Keratinocyte (primary cell): ENCODE data around the gene CLNK. TPM values are rescaled to one million over a fixed set of nuclear protein-coding genes. Genes with fewer than 3 reads are reported as not detected.

Experiments
- DNase-seq: peaks from one replicate; pipeline ENCODE4 v3.0.0-alpha.2; 2011; ENCODE audit warnings: low read depth, missing footprints, low spot score
- FAIRE-seq: peaks from 2 replicates; lab custom pipeline; 2011; peaks lifted over from hg19 to GRCh38; lab: Jason Lieb, UNC
- H2AFZ ChIP-seq: 2 replicates; pipeline ENCODE4 v1.6.0; 2012; ENCODE audit warnings: low read length, control low read depth, inconsistent platforms; ENCODE audit not compliant: control insufficient read depth
- H3K27ac ChIP-seq: 2 replicates; pipeline ENCODE4 v1.5.1; 2011; ENCODE audit warnings: low read length; ENCODE audit not compliant: control insufficient read depth, insufficient read depth
- H3K27me3 ChIP-seq: 3 replicates; pipeline ENCODE4 v1.6.0; 2011; ENCODE audit warnings: low read length; ENCODE audit not compliant: control insufficient read depth, insufficient read depth; ENCODE audit errors: extremely low read depth
- H3K36me3 ChIP-seq, 2 experiments: 2 replicates in 1 of 2; 3 replicates in 1 of 2; pipeline ENCODE4 v1.5.1; 2011; ENCODE audit warnings: low read length in 2 of 2, mild to moderate bottlenecking in 1 of 2; ENCODE audit not compliant: control insufficient read depth in 2 of 2, insufficient read depth in 2 of 2; ENCODE audit errors: extremely low read depth in 1 of 2
- H3K4me1 ChIP-seq: 3 replicates; pipeline ENCODE4 v1.5.1; 2011; ENCODE audit warnings: low read length; ENCODE audit not compliant: control insufficient read depth, insufficient read depth; ENCODE audit errors: extremely low read depth
- H3K4me2 ChIP-seq: 3 replicates; pipeline ENCODE4 v1.6.0; 2011; ENCODE audit warnings: low read depth, low read length; ENCODE audit not compliant: control insufficient read depth, insufficient read depth; ENCODE audit errors: extremely low read depth
- H3K4me3 ChIP-seq, 3 experiments: fragments of 200-600 bp in 1 of 3; sonication (generic) in 1 of 3; 2 replicates in 2 of 3; 3 replicates in 1 of 3; pipeline ENCODE4 v1.5.1; 2011 to 2016; ENCODE audit warnings: low read length in 3 of 3, mild to moderate bottlenecking in 3 of 3, control low read depth in 2 of 3, inconsistent platforms in 1 of 3, low read depth in 1 of 3, mixed read lengths in 1 of 3, mixed run types in 1 of 3, moderate library complexity in 1 of 3; ENCODE audit not compliant: control insufficient read depth in 2 of 3, insufficient read depth in 2 of 3; ENCODE audit errors: extremely low read depth in 1 of 3
- H3K79me2 ChIP-seq: 2 replicates; pipeline ENCODE4 v1.6.0; 2012; ENCODE audit warnings: low read length; ENCODE audit not compliant: control insufficient read depth, insufficient read depth
- H3K9ac ChIP-seq: 3 replicates; pipeline ENCODE4 v1.6.0; 2011; ENCODE audit warnings: low read length; ENCODE audit not compliant: control insufficient read depth, insufficient read depth; ENCODE audit errors: extremely low read depth
- H3K9me1 ChIP-seq: 3 replicates; pipeline ENCODE4 v1.6.0; 2011; ENCODE audit warnings: low read length; ENCODE audit not compliant: control insufficient read depth, insufficient read depth; ENCODE audit errors: extremely low read depth
- H3K9me3 ChIP-seq: 2 replicates; pipeline ENCODE4 v1.5.1; 2012; ENCODE audit warnings: low read depth, low read length; ENCODE audit not compliant: control insufficient read depth
- H4K20me1 ChIP-seq: 3 replicates; pipeline ENCODE4 v1.6.0; 2011; ENCODE audit warnings: low read length; ENCODE audit not compliant: control insufficient read depth, insufficient read depth; ENCODE audit errors: extremely low read depth
- CTCF ChIP-seq, 3 experiments: IDR thresholded peaks in 1 of 3; conservative IDR thresholded peaks in 1 of 3; optimal IDR thresholded peaks in 1 of 3; 2 replicates in 2 of 3; 3 replicates in 1 of 3; pipeline versions ENCODE3 to v1.5.1; 2011; ENCODE audit warnings: low read length in 3 of 3, mild to moderate bottlenecking in 3 of 3, moderate library complexity in 2 of 3, control low read depth in 1 of 3, inconsistent platforms in 1 of 3; ENCODE audit not compliant: insufficient read depth in 2 of 3; ENCODE audit errors: extremely low read depth in 1 of 3
- EZH2 ChIP-seq: IDR thresholded peaks from one replicate; pipeline ENCODE4 v1.6.1; 2012; ENCODE audit warnings: inconsistent platforms, mild to moderate bottlenecking, low read length, moderate library complexity
- dilution Hi-C: fragments of 300-500 bp; cut with MboI; formaldehyde crosslinking; loops from one replicate; pipeline ENCODE4 v1.7.0; 2020; ENCODE audit warnings: low sequenced_read_pairs; ENCODE audit not compliant: extremely low pct_ligation_motif_present
- polyA plus RNA-seq, 5 experiments: library from polyadenylated mRNA; depleted of rRNA in 3 of 5; stranded (reverse) in 3 of 5; stranded (forward) in 1 of 5; unstranded in 1 of 5; fragments of >200 nt; gene quantifications; 1 replicate in 1 of 5; 2 replicates in 3 of 5; 3 replicates in 1 of 5; pipeline versions ENCODE4 v1.2.1 to v1.2.3, GENCODE V29; 2011 to 2012; ENCODE audit warnings: missing spikeins in 2 of 5, low read depth in 1 of 5, low replicate concordance in 1 of 5

CLNK gene
- polyA plus RNA-seq, 1 donor (not counting 4 experiments of a cell fraction or from before 2014, with no cell fraction given): not detected

- no peak overlapping the region for H3K9ac ChIP-seq
- H3K4me1 ChIP-seq: no peaks in the 10 kb centered on the region
- FAIRE-seq (no peak), DNase-seq (no peak)
- no peaks in the 10 kb centered on the region for H3K36me3 ChIP-seq
- H3K4me2 ChIP-seq: no peak overlapping the region
- dilution Hi-C loops: no loop called here
- no peak overlapping the region for H2AFZ ChIP-seq
- TF ChIP-seq CTCF (optimal IDR thresholded peaks at IDR 0.05 in 1 of 3, IDR thresholded peaks at IDR 0.05 in 1 of 3, conservative IDR thresholded peaks at IDR 0.05 in 1 of 3; ENCODE audit: extremely low read depth in 1 of 3, insufficient read depth in 2 of 3, low read length in 3 of 3) (no peak), EZH2 (no peak)
- H3K4me3 ChIP-seq: no peak overlapping the region
- H3K27ac ChIP-seq: no peak overlapping the region
- no peaks in the 10 kb centered on the region for H4K20me1 ChIP-seq
- H3K9me1 ChIP-seq: no peaks in the 10 kb centered on the region
- no peaks in the 10 kb centered on the region for H3K9me3 ChIP-seq
- no peaks in the 10 kb centered on the region for H3K27me3 ChIP-seq
- no peaks in the 10 kb centered on the region for H3K79me2 ChIP-seq
Measured at GRCh38 chr4:10670321-10670720, 14.2 kb downstream of the CLNK start.

GRCh38 chr4:10667701-10668326 is 16.8 kb downstream of the CLNK start:
- dilution Hi-C loops: no loop called here
- Histone ChIP-seq H3K9ac (no peak overlapping the region), H3K9me3 (no peaks in the 10 kb centered on the region), H2AFZ (no peak overlapping the region), H3K4me2 (no peak overlapping the region), H3K4me1 (no peaks in the 10 kb centered on the region), H3K27me3 (no peaks in the 10 kb centered on the region), H3K36me3 (no peaks in the 10 kb centered on the region), H3K4me3 (no peak overlapping the region), H3K79me2 (no peaks in the 10 kb centered on the region), H4K20me1 (no peaks in the 10 kb centered on the region), H3K9me1 (no peaks in the 10 kb centered on the region), H3K27ac (no peak overlapping the region)
- TF ChIP-seq CTCF (optimal IDR thresholded peaks at IDR 0.05 in 1 of 3, IDR thresholded peaks at IDR 0.05 in 1 of 3, conservative IDR thresholded peaks at IDR 0.05 in 1 of 3; ENCODE audit: extremely low read depth in 1 of 3, insufficient read depth in 2 of 3, low read length in 3 of 3): no peak
- TF ChIP-seq EZH2: no peak
- DNase-seq (no peak), FAIRE-seq (no peak)
